ENCODE measurements around the gene MTG2.

MTG2 gene

DNA sequence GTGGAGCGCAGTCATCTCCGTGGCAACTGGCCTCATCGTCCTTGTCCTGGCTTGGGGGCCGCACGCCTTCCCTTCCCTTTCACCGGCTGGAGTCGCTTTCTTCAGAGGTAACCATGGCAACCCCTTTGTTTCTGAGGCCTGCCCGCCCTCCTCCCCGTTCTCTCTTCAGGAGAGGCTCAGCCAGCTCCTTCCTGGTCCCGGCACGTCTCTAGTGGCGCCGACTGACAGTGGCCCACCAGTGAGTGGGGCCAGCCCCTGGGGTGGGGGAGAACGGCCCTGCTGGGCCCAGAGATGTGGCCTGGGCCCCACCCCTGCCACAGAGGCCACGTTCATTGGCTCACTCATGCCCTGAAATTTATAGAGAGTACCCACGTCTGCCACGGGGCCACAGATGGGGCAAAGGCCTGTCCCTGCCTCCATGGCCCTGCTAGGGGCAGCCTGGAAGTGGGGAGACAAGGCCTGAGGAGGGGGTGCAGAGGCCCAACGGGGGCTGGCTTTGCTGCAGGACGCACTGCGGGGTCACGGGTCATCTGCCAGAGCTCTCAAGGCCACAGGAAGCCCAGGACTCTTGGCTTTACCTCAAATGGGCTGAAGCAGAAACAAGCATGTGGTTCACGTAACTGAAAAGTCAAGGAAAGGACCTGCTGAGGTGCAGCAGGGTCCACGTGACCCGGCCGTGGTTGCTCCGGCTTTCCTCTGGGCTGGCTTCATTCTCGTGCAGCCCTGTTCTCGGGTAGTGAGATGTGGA is 54.1 kb downstream of the MTG2 start:
- no peak for DNase-seq

DNA sequence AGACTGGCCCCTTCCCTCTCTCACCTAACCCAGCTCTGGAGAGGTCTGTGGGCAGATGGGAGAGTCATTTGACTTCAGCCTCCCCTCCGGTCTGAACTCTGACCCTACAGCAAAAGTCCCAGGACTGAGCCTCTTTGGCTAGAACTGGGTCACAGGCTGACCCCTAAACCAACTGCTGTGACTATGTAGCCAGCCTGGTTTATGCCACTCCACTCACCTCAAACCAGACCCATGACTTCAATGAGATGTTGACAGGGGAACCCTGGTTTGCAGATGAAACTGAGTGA is 54.6 kb downstream of the MTG2 start:
- no peak for DNase-seq

DNA sequence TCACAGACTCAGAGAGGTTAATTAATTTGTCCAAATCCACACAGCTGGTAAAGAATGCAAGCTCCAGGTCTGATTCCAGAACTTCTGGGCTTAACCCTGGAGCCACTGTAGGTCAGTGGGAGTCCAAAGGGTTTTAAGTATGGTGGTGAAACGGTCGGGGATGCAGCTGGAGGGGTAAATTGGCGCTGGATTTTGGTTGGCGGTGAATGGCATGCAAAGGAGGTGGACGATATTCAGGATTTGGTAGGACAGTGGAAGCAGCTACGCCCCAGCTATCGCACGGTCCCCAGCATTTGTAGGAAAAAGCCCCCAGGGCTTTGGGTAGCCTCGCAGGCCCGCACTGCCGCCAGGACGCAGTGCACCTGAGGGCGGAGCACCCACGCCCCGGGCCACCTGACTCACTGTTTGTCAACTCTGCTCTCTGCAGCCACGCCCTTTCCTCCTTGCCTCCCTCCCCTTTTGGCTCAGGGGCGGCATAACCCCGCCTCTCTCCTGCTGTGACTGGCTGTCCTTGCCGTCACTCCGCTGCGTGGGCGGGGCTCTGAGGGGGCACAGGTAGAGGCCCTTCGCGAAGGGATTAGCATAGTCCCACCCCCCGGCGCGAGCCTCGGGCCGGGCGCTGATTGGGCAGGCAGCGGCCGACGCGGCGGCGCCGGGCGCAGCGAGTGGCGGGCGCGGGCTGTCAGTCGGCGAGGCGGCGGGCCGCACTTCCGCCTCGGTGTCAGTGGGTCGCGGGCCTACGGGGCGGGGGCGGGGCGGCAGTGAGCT is 55.2 kb downstream of the MTG2 start, which contains the start of gene OSBPL2:
TSS of gene OSBPL2 (plus strand) at position 721 of the 768 bp plus-strand sequence. CDS start 17,664 bp downstream, outside the sequence.
- peak; percentile 99 for DNase-seq

- no peak for DNase-seq
Measured at GRCh38 chr20:62238569-62239277, 55.9 kb downstream of the MTG2 start.

GRCh38 chr20:62239278-62239879 is 56.6 kb downstream of the MTG2 start:
- no peak for DNase-seq

GRCh38 chr20:62240020-62240685 is 57.3 kb downstream of the MTG2 start:
- no peak for DNase-seq

- no peak for DNase-seq
Measured at GRCh38 chr20:62241506-62241905, 58.7 kb downstream of the MTG2 start.

GRCh38 chr20:62242176-62242575 is 59.3 kb downstream of the MTG2 start:
- no peak for DNase-seq

- no peak for DNase-seq
Measured at GRCh38 chr20:62243106-62243505, 60.3 kb downstream of the MTG2 start.

- DNase-seq, result no peak
Measured at GRCh38 chr20:62243906-62244515, 61.2 kb downstream of the MTG2 start.

GRCh38 chr20:62244644-62245108 is 61.8 kb downstream of the MTG2 start:
- no peak for DNase-seq

DNA sequence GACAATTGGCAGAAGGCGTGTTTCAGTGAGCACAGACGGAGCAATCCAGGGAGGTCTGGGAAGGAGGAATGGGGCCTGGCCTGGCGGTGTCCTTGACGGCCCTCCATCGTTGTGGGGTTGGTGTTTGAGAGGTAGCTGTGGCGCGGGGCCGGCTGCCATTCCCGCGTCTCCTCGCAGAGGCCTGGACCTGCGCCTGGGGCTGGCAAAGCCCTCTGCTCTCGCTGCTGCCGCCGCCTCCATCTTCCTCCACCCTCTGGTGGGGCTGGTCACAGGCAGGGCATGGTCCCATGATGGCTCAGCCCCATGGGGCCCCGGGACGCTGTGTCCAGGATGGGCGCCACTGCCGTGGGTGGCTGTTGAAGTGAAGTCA is 63.1 kb downstream of the MTG2 start:
- no peak for DNase-seq

- no peak for DNase-seq
Measured at GRCh38 chr20:62246431-62246830, 63.6 kb downstream of the MTG2 start.

DNA sequence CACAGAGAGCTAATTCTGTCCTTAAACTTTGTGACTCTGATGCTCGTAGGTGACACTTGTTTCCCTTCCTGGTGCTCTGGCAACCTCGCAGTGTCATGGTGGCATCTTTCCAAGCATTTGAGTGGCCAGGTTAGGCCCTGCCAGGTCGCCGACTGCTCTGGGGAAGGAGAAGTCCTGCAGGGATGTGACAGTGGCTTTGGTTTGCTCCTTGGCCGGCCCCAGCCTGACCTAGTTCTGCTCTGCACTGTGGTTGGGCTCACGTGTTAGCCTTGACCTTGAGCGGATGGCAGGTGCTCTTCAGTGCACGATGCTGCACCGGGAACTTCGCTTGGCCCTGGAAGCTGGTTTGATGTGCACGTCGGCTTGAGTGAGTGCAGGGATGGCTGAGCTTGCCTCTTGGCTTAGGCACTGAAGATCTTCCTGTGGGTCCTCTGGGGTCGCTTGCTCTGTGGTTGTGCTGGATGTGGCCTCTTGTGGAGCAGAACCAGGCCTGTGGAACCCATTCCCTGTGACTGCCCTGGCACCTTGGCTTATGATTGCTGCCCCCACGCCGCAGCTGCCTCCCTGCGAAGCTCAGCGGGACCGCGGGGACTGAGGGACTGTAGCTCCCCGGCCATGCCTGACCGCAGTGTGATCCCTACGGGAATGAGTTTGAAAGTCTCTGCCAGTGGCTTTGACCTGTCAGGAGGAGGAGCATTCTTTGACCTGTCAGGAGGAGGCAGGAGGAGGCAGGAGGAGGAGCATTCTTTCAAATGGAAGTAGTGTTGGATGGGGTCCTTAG is 64.2 kb downstream of the MTG2 start:
- no peak for DNase-seq

DNA sequence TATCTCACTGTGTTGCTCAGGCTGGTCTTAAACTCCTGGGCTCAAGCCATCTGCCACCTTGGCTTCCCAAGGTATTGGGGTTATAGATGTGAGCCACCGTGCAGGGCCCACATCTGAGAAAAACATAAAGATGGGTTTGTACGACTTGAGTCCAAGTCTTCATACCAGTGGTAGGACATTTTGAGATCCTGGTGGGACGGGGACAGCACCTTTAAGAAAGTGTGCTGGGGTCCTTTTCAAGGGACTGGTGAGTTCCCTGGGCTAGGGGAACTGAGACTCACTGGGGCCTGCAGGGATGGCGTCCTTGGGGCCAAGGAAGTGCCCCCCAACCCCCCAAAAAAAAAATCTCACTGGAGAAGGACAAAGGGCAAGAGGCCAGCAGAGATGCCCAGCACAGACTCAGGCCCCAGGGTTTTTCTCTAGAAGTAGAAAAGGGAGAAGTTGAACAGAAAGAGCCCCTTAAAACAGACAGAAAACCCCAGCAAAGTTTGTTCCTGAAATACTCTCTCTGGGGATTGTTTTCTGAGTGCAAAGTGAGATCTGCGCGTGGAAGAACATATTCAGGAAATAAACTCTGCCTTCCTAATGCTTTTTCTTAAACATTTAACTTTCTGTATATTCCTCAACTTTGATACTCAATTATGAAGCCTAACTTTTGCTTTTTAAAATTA is 66.2 kb downstream of the MTG2 start:
- DNase-seq, result no peak

DNA sequence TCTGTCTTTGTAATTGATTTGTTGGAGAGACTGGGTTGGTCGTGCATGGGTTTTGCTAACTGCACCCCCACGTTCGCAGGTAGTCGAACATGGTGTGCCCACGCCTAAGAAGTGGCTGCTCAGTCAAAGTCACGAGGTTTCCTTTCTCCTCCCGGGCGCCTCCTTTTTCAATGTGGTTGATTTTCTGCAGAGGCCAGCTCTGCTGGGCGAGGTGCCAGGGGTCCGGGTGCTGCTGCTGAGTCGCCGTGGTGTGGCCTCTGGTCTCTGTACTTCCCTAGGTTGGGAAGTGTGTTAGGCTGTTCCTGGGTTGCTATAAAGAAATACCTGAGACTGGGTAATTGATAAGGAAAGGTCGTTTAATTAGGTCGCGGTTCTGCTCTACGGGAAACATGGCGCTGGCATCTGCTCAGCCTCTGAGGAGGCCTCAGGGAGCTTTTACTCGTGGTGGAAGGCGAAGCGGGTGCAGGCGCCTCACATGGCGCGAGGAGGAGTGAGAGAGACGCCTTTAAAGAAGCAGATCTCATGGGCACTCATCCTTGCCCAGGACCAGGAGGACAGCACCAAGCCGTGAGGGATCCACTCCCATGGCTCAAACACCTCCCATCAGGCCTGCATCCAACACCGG is 69.6 kb downstream of the MTG2 start:
- DNase-seq, result no peak
